GM12873 (cell line): ENCODE measurements around the gene SLC25A33.

Experiments used
- CTCF ChIP-seq: IDR thresholded peaks from 2 replicates; pipeline ENCODE4 v1.5.1; 2012; ENCODE audit warnings: low read depth, mild to moderate bottlenecking, moderate library complexity, low read length, control low read depth; ENCODE audit not compliant: insufficient read depth; ENCODE audit errors: missing control alignments

SLC25A33 gene

GRCh38 chr1:9605946-9606455 lies 66.7 kb downstream of the SLC25A33 start:
- TF ChIP-seq CTCF: no peak

- TF ChIP-seq CTCF: no peak
Observed at GRCh38 chr1:9606458-9606857, 67.2 kb downstream of the SLC25A33 start.

- TF ChIP-seq CTCF: no peak
Observed at GRCh38 chr1:9606948-9607347, 67.7 kb downstream of the SLC25A33 start.

- no peak for TF ChIP-seq CTCF
Observed at GRCh38 chr1:9607352-9607751, 68.1 kb downstream of the SLC25A33 start.

GRCh38 chr1:9609998-9610397 lies 70.7 kb downstream of the SLC25A33 start:
- TF ChIP-seq CTCF: no peak

GRCh38 chr1:9610548-9610947 lies 71.3 kb downstream of the SLC25A33 start:
- no peak for TF ChIP-seq CTCF

GRCh38 chr1:9611716-9612115 lies 72.5 kb downstream of the SLC25A33 start:
- TF ChIP-seq CTCF: no peak
